ENCODE measurements around the gene ME2.
"Not testable (repeated sequence)": the region's sequence is repeated elsewhere in the genome, so short reads cannot be mapped to it uniquely, and the experiment has no call there.

ME2 gene

GRCh38 chr18:50849419-50849821 is 29.5 kb upstream of the ME2 start:
- TF ChIP-seq CTCF (IDR thresholded peaks at IDR 0.05; ENCODE audit: low read depth, low read length, missing control alignments), result no peak
- no peak for DNase-seq (ENCODE audit: extremely low read depth, low read depth)

GRCh38 chr18:50850307-50851065 is 28.4 kb upstream of the ME2 start:
- no peak for DNase-seq (ENCODE audit: extremely low read depth, low read depth)
- no peak overlapping the region for H3K4me3 ChIP-seq (replicated peaks; ENCODE audit: low read depth, low read length)
- no peak for TF ChIP-seq CTCF (IDR thresholded peaks at IDR 0.05; ENCODE audit: low read depth, low read length, missing control alignments)

More at GRCh38 chr18:50849419-50849821, 29.5 kb upstream of the ME2 start:
- no peak overlapping the region for H3K4me3 ChIP-seq (replicated peaks; ENCODE audit: low read depth, low read length)

GRCh38 chr18:50853863-50854271 is 25.1 kb upstream of the ME2 start:
- no peak overlapping the region for H3K4me3 ChIP-seq (replicated peaks; ENCODE audit: low read depth, low read length)
- TF ChIP-seq CTCF (IDR thresholded peaks at IDR 0.05; ENCODE audit: low read depth, low read length, missing control alignments), result no peak
- no peak for DNase-seq (ENCODE audit: extremely low read depth, low read depth)

GRCh38 chr18:50855976-50856757 is 22.8 kb upstream of the ME2 start:
- DNase-seq (ENCODE audit: extremely low read depth, low read depth), result no peak
- H3K4me3 ChIP-seq (replicated peaks; ENCODE audit: low read depth, low read length), result no peak overlapping the region
- no peak for TF ChIP-seq CTCF (IDR thresholded peaks at IDR 0.05; ENCODE audit: low read depth, low read length, missing control alignments)

GRCh38 chr18:50857166-50857565 is 21.8 kb upstream of the ME2 start:
- not testable (repeated sequence) for DNase-seq (ENCODE audit: extremely low read depth, low read depth); H3K4me3 ChIP-seq (replicated peaks; ENCODE audit: low read depth, low read length)

- no peak overlapping the region for H3K4me3 ChIP-seq (replicated peaks; ENCODE audit: low read depth, low read length)
- TF ChIP-seq CTCF (IDR thresholded peaks at IDR 0.05; ENCODE audit: low read depth, low read length, missing control alignments), result no peak
- no peak for DNase-seq (ENCODE audit: extremely low read depth, low read depth)
These were observed 21.2 kb upstream of the ME2 start for GRCh38 chr18:50857694-50858093.

GRCh38 chr18:50859793-50860555 is 18.9 kb upstream of the ME2 start:
- TF ChIP-seq CTCF (IDR thresholded peaks at IDR 0.05; ENCODE audit: low read depth, low read length, missing control alignments), result no peak
- DNase-seq (ENCODE audit: extremely low read depth, low read depth), result no peak
- no peak overlapping the region for H3K4me3 ChIP-seq (replicated peaks; ENCODE audit: low read depth, low read length)
